ENCODE measurements around the gene KLC1.

DNA sequence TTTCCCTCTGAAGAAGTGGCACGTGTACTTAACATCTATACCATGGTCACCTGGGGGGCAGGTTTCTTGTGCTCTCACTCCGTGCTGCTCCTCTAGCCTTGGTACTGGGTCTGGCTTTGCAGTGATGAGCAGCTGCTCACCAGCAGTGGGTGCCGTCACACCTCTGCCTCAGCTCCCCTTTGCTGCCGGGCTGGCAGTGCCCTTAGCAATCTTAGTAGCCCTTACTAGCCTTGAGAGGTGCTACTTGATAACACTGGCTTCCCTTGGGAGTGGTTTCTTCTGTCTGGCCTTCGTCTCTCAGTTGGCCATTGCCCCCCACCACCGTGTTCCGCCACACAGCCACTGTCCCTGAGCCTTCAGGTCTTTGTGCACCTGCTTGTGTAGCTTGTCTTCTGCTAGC lies 22.6 kb downstream of the KLC1 start:
- TF ChIP-seq, protein P1, sequence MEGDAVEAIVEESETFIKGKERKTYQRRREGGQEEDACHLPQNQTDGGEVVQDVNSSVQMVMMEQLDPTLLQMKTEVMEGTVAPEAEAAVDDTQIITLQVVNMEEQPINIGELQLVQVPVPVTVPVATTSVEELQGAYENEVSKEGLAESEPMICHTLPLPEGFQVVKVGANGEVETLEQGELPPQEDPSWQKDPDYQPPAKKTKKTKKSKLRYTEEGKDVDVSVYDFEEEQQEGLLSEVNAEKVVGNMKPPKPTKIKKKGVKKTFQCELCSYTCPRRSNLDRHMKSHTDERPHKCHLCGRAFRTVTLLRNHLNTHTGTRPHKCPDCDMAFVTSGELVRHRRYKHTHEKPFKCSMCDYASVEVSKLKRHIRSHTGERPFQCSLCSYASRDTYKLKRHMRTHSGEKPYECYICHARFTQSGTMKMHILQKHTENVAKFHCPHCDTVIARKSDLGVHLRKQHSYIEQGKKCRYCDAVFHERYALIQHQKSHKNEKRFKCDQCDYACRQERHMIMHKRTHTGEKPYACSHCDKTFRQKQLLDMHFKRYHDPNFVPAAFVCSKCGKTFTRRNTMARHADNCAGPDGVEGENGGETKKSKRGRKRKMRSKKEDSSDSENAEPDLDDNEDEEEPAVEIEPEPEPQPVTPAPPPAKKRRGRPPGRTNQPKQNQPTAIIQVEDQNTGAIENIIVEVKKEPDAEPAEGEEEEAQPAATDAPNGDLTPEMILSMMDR (IDR thresholded peaks at IDR 0.05; ENCODE audit: insufficient read depth, low read depth, low read length), result no peak
- no peak for TF ChIP-seq EZH2 (IDR thresholded peaks at IDR 0.05; ENCODE audit: insufficient read depth, low read length)
